HG03175 (cell line): Measurements from ENCODE around the gene MS4A8.
"Not testable (repeated sequence)": the region's sequence is repeated elsewhere in the genome, so short reads cannot be mapped to it uniquely, and the experiment has no call there.

Experiments used
- ATAC-seq: cut with Tn5 transposase; IDR thresholded peaks from one replicate; pipeline ENCODE4 v1.9.1; 2021; ENCODE audit warnings: mild to moderate bottlenecking, moderate library complexity; ENCODE audit not compliant: unreplicated experiment

The MS4A8 gene

DNA sequence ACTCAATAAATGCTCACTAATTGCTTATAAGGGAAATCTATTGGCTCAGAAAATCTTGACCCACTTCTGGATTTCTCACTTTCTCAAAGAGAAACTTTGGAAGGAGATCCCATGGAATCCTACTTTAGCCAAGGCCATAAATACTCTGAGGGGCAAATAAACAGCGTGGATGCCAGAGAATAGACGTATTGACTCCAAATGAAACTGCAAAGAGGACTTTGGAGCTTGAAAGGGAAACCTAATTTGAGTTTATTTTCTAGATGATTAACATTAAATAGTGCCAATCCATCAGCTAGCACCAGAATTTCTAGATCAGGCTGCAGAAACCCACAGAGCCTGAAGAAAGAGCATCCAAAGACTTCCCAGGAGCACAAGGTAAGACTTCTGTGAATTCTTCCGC lies 25.0 kb downstream of the MS4A8 start, which contains the start of gene MS4A18:
MS4A18 (plus strand) TSS at position 301 of the 400 bp plus-strand sequence.
- ATAC-seq = no peak

DNA sequence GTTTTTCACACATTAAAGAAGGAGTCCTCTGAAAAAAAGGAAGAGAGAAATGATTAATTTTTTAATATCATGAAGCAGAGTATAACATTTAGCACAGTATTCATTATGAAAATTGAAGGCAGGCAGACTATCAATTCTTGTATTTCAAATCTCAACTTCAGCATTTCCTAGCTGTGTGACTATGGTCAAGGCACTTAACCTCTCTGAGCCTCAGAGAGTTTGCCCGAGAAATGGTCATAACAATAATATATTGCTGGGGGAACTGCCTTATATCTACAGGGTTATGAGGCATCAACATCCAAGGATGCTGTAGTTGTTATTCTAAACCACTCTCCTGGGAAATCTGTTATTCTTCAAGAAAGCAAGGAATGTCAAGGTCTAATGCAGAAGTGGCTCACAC lies 26.2 kb downstream of the MS4A8 start:
- ATAC-seq = no peak

DNA sequence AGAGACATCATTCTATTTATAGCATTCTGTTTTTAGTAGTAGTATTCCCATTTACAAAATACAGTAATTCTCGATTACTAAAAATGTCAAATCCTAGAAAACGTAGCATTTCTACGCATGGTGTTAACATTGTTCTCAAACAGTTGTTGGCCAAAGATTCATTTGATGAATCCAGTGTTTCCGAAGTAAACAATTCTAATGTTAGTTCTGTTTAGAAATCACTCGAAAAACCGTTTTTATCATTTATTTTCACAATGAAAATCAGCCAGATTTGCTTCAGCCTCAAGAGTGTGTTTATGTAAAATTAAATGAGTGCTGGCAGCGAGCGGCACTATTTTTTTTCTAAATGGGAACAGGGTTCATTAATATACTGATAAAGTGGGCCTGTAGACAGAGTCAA lies 32.2 kb downstream of the MS4A8 start:
- ATAC-seq = no peak

DNA sequence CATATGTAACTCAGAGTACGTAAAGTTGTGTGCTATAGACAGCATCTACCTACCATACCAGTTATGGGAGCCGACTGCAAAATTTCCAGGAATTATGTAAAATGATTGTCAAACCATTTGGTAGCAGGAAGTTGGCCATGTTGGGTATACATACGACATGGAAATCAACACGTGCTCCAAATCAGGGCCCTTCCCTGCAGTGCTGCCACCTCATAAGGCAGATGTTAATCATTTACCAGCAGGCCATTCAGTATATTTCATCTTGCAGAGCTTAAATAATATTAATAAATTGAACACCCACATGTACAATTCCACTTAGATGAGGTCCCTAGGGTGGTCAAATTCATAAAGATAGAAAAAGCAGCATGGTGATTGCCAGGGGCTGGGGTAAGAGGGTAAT lies 34.9 kb downstream of the MS4A8 start:
- ATAC-seq = no peak

DNA sequence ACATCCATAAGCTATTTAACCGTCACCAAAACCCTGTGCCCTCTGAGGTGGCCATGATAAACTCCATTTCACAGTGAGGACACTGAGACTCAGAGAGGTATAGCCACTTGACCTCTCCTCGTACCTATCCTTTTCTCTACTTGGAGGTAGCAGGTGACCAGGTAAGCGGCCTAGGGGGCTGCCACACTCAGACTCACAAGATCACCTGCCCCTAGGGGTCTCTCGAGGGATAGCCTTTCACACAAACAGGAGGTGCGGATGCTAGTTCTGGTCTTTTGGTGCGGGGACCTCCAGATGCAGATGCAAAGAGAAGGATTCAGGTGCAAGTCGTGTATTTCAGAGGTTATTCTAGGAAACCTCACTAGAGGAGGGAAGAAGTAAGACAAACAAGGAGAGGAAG lies 39.7 kb downstream of the MS4A8 start:
- ATAC-seq = no peak

DNA sequence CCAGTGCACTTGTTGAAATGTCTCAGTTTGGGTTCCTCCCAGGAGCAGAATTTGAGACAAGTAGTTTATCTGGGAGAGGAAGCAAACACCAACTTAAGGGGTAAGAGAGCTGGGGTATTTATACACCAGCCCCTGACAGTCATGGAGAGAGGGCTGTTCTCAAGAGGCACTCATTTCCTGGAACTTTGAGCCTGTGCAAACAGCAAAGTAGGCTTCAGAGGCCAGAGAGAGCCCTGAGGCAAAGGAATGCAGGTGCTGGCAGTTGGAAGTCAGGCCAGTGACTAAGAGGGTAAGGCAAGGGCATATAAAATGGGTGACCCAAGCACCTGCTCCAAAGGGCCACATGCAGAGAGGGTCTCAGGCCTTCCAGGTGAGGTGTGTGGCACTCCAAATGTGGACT lies 41.2 kb downstream of the MS4A8 start:
- no peak for ATAC-seq

DNA sequence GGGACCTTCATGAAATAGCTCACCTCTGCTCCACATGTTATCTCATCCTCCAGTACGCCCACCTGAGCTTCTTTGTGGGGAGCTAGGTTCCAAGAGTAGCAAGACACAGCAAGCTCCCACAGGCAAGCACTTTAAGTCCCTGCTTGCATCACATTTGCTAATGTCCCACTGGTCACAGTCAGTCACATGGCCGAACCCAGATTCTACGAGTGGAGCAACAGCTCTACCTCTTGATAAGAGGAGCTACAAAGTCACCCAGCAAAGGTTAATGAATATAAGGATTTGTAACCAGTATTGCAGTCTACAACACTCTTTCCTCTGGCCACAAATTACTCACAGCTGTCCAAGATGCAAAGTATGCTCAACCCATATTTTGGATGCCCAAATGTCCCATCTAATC lies 42.0 kb downstream of the MS4A8 start:
- ATAC-seq = no peak

DNA sequence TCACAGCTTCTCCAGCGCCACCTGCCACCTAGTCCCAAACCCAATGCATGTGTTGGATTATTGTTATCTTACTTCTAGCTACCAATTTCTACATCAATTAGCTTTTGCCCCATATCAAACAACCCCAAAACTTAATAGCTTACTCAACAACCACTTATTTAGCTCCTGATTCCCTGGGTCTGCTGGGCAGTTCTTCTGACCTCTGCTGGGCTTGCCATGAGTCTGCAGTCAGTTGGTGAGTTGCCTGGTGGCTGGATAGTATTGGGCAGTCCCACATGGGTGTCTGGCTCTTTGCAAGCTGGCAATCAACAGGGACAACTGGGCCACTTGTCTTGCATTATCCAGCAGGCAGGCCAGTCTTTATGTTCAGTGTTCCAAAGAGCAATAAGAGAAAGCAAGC lies 43.6 kb downstream of the MS4A8 start:
- no peak for ATAC-seq

DNA sequence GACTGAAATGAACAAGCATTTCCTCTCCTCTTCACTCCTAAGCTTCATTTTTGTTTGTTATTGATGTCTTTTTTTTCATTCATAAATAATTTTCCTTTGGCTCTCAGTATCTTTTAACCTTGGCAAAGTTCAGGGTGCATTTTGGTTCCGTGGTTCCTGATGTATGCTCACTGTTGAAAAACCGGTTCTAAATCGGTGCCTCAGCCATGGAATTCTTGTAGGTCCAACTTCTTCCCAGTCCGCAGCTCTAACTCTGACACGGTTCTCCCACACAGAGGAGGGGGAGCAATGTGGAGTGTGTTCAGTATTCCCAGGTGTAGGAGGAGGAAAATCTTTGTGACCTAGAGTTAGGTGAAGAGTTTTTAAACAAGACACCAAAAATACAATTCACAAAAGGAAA lies 44.7 kb downstream of the MS4A8 start:
- no peak for ATAC-seq

DNA sequence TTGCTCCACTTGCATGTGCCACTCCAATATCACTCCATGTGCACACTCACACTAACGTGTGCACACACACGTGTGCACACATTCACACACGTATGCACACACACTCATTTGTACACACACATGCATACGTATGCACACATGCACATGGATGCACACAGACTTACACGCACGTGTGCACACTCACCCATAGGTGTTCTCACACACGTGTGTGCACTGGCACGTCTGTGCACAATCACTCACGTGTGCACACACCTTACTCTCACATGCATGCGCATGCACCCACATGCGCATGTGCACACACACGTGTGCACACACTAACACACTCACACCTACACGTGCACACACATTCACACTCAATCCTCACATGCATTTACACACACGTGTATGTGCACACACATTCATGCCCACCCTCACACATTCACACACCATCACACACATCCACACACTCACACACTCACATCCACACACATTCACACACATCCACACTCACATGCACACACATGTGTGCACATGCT lies 48.0 kb downstream of the MS4A8 start:
- no peak for ATAC-seq

DNA sequence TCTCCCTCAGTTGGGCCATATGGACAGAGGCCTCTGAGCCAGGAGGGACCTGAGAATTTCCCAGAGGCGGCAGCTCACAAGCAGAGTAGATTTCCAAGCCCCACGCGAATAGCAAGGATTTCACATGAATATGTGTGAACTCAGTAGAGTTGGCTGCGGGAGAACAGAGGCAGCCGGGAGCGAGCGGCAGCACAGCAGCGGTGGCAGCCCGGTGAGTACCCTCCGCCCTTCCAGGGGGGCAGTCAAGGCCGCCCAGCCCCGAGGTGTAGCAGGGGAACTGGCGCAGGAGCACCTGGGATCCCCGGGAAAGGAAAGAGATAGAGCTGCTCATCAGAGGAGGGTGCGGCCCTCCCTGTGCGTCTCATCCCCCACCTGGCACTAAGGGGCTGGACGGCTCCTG lies 48.8 kb downstream of the MS4A8 start:
- no peak for ATAC-seq

DNA sequence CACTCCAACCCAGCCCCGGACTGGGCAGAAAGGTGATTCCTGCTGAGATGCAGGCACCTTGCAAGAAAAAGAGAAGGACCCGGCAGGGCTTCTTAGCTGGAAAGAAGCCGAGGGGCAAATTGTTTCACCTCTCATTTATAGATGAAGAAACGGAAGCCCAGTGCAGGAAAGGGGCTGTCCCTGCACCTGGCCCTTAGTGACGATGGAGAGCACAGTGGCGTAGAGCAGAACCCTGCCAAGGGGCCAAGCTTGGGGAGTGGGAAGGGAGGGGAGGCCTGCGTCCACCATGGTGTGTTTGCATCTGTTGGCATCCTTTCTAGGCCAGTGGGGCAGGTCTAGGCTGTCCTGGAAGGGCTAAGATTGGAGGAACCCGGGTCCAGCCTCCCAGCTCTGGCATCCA lies 49.4 kb downstream of the MS4A8 start:
- no peak for ATAC-seq

DNA sequence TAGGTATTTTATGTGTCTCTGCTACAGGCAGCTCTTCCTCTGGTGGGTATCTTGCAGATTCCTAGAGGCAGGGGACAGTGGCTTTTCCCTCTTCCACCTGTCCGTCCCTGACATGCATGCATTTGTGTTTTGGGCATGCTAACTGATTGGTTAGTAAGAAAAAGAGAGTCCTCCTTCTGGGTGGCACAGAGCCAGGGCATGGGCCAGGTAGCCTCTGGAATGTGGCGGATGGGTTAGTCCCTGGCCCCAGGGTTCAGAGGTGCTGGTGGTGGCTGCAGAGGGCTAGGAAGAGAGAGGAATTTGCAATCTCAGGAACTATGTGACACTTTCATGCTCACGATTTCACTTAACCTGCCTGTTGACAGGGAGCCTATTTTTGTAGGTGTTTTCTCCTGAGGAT lies 51.5 kb downstream of the MS4A8 start:
- no peak for ATAC-seq

DNA sequence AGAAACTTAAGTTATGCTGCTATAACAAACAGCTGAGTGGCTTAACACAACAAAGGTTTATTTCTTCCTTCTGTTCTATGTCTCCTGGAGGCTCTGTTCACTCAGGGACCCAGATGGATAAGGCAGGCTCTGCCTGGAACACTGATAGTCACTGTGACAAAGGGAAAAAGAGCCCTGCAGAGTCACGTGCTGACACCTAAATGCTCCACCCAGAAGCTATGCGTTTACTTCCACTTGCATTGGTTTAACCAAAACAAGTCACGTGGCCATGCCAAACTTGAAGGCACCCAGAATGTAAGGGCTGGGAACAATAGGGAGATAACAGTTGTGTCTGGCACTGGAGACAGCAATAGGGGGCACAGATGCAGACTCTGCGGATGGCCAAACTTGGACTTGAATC lies 53.9 kb downstream of the MS4A8 start:
- no peak for ATAC-seq

DNA sequence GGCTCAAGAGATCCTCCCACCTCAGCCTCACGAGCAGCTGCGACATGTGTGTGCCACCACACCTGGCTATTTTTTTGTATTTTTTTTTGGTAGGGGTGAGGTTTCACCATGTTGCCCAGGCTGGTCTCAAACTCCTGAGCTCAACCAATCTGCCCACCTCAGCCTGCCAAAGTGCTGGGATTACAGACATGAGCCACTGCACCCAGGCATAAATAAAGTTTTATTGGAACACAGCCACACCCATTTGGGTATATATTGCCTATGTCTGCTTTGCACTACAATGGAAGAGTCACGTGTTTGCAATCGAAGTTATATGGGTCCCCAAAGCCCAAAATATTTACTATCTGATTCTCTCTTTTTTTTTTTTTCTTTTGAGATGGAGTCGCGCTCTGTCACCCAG lies 55.5 kb downstream of the MS4A8 start:
- ATAC-seq = no peak

DNA sequence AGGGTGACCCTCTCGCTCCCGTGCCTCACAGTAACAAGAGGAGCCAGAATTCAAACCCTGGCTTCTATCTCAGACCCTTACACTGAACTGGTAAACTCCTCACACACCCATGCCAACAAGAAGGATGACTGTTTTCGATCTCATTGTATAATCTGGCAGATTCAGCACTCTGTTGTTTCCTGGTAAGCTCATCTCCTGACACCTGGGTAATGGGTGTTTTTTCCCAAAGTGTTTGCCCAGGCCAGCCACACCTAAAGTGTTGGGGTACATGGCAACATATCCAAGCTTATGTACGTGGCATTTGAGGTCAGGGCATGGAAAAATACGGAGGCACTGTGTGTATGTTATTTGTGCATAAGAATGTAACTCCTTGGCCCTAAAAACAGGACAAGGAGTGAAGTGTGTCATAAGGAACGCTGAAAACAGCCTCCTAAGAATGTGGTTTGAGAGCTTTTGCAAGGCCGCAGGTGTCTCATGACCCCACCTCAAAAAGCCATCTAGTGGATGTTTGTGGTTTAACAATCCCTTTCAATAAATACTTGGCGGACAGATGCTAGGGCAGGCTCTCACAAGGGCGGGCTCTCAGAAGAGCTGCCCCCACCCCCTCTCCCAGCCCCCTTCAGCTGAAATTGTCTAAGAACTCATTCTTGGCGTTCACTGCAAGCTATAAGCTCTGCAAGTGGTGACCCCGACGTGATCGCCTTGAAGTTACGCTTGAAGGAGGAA lies 57.1 kb downstream of the MS4A8 start, which contains the start of gene MS4A15:
MS4A15 (plus strand) TSS at position 561 of the 726 bp plus-strand sequence. CDS start 6,867 bp downstream, outside the sequence.
- ATAC-seq = no peak

DNA sequence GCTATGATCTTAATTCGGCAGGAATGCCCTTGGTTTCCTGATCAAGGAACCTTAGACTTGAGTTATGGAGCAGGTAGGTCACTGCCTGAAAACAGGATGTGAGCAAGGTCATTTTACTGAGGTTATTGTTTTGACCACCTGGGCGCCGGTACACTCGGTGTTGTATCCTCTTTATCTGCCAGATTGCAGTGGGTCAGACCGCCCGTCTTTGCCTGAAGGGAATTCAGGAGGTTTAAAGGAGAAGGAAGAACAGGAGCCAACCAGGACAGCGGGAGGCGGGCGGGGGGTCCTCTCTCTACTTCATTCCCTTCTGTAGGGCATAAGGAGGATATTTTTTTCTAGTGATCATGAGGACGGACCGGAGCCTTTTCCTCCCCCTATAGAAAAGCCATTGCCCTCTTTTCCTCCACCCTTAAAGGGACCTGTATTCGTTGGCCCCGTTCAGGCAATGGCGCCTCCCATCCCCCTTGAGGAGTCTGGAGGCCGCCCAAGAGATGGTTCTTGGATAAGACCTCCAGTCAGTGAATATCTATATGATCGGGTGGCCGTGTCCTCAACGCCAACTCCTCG lies 57.9 kb downstream of the MS4A8 start:
- ATAC-seq = no peak

DNA sequence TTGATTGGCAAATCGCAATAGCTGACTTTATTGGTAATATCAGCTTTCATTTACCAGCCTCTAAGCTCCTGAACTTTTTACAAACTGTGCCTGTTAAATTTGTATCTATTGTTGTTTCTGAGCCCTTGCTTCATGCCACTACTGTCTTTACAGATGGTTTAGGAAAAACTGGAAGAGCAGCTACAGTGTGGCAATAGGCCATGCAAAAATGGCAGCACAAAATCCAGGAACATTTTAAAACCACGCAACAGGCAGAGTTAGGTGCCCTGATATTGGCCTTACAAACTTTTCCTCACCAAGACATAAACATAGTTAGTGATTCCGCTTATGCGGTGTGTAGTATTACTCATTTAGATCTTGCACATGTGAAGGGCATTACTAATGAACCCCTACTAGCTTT lies 59.3 kb downstream of the MS4A8 start:
- not testable (repeated sequence) for ATAC-seq

DNA sequence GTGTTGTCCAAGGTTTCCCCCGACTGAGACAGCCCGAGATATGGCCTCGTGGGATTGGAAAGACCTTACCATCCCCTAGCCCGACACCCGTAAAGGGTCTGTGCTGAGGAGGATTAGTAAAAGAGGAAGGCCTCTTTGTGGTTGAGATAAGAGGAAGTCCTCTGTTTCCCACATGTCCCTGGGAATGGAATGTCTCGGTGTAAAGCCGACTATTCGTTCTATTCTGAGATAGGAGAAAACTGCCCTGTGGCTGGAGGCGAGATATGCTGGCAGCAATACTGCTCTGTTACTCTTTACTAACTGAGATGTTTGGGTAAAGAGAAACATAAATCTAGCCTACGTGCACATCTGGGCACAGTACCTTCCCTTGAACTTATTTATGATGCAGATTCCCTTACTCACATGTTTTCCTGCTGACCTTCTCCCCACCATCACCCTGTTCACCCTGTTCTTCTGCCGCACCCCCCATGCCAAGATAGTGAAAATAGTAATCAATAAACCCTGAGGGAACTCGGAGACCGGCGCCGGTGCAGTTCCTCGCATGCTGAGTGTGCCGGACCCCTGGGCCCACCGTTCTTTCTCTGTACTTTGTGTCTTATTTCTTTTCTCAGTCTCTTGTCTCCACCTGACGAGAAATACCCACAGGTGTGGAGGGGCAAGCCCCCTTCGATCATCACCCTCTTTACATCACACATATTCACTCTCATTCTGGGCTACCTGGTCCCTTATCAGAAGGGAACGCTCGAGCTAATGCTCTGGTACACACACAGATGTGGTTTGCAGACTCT lies 60.2 kb downstream of the MS4A8 start:
- not testable (repeated sequence) for ATAC-seq

DNA sequence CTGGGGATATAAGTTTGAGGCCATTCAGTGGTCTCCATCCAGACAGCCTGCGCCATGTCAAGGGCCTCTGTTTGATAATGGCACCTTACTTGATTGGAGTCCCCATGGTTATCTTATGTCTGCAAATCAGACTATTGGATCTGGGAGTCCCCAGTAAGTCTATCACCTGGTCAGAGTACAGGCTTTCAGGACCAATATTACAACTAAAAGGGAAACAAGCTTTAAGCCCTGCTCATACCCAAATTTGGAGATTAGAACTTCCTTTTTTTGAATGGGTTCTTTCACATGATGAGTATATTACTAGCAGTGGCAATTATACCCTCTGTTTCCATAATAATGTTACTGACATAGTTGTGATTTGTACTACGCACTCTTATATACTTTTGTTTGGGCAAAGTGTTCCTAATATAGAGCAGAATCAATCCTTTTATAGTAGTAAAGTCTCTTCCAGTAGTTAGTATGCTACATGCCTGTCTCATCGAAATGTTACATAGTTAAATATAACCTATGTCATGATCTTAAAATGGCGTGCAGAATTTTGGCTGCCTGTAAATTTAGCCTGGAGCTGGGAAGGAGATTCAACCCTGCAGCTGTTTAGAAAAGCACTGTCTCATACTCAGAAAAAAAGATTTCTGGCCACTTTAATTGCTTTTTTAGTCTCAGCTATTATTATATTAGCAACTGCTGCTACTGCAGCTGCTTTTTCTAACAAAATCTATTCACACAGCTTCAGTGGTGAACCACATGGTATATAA lies 62.2 kb downstream of the MS4A8 start:
- ATAC-seq = peak; percentile 35
